Measurements from ENCODE around the gene TP53TG3D. TPM values are rescaled to one million over a fixed set of nuclear protein-coding genes. Genes with fewer than 3 reads are reported as not detected.
"Not testable (repeated sequence)": the region's sequence is repeated elsewhere in the genome, so short reads cannot be mapped to it uniquely, and the experiment has no call there.

The TP53TG3D gene
- total and polyA plus RNA-seq, 7 donors, result 0.37 to 1.5 TPM; not detected in 5

GRCh38 chr16:32302776-32303175, 49.7 kb downstream of the TP53TG3D start:
- WGBS, 3 donors, result no CpG with 5 or more reads among the region's 4 CpGs
- H3K4me3 ChIP-seq; intact Hi-C loops (cut with DNase I); ATAC-seq; H3K27me3 ChIP-seq (ENCODE audit: insufficient read depth in 3 of 3, low read length in 2 of 3); H3K9me3 ChIP-seq; H3K4me1 ChIP-seq; DNase-seq; H3K36me3 ChIP-seq (ENCODE audit: insufficient read depth in 1 of 2, low read depth in 1 of 2); H3K27ac ChIP-seq: not testable (repeated sequence)
